ENCODE measurements around the gene ZNF771. TPM values are rescaled to one million over a fixed set of nuclear protein-coding genes. Genes with fewer than 3 reads are reported as not detected.

The ZNF771 gene
- total and polyA plus RNA-seq, 2 donors (not counting 3 experiments of a cell fraction or from before 2014, with no cell fraction given), result 11.7 to 16.8 TPM

DNA sequence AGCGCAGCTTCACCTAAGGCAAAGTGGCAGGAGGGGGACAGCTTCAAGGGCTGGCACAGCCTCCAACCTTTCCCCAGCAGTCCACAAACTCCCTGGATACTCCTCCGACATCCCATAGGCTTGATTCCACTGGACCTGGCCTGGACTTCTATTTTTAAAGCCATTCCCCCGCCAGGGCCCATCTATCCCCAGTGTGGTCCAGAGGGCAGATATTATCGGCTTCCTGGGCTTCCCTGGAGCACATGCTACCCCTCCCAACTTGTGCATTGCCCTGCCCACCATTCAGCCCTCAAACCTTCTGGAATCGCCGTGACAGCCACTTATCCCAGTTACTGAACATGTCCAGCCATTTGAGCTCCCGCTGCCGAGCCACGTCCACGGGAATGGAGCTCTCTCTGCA lies 42.2 kb upstream of the ZNF771 start:
- Histone ChIP-seq H3K4me3 (replicated peaks in 1 of 3; ENCODE audit: insufficient read depth in 1 of 3, low read depth in 1 of 3, low read length in 3 of 3) (no peak overlapping the region), H3K36me3 (ENCODE audit: control insufficient read depth in 2 of 2, extremely low read depth in 1 of 2, insufficient read depth in 2 of 2, low read length in 2 of 2) (peaks cover 6 to 12% of the 10 kb centered on the region in 2 experiments), H3K27me3 (ENCODE audit: control insufficient read depth in 2 of 2, insufficient read depth in 2 of 2, low read length in 2 of 2) (no peaks in the 10 kb centered on the region), H3K9ac (replicated peaks; ENCODE audit: extremely low read depth, insufficient read depth, low read length) (no peak overlapping the region), H3K4me2 (ENCODE audit: insufficient read depth, low read length) (no peak overlapping the region), H3K9me3 (replicated peaks; ENCODE audit: control insufficient read depth, insufficient read depth, low read length) (no peaks in the 10 kb centered on the region), H3K27ac (ENCODE audit: insufficient read depth, low read depth, low read length) (no peak overlapping the region), H4K20me1 (replicated peaks; ENCODE audit: control insufficient read depth, extremely low read depth, insufficient read depth, low read length) (no peaks in the 10 kb centered on the region), H2AFZ (ENCODE audit: low read depth, low read length) (no peak overlapping the region), H3K79me2 (ENCODE audit: control insufficient read depth, insufficient read depth, low read length) (peaks cover 77% of the 10 kb centered on the region), H3K4me1 (ENCODE audit: control insufficient read depth, extremely low read depth, insufficient read depth, low read length) (peaks cover 19% of the 10 kb centered on the region), H3K9me1 (replicated peaks; ENCODE audit: control insufficient read depth, extremely low read depth, insufficient read depth, low read length) (no peaks in the 10 kb centered on the region)
- no peak for FAIRE-seq
- POLR2A ChIA-PET, result no interaction called here
- dilution Hi-C loops (cut with MboI; ENCODE audit: extremely low pct_ligation_motif_present, low sequenced_read_pairs) (no loop called here), intact Hi-C loops (cut with micrococcal nuclease) (no loop called here)
- BruUV-seq (replicated peaks), result no TSS peak
- DNase-seq (ENCODE audit: low read depth, low spot score), result no peak
- CTCF ChIA-PET, result interaction anchor here (1.6 to 2.1 kb wide), 2 partner anchors 233 to 273 kb away, joined by 5 to 7 read pairs; partner anchors contain the start of gene TBX6
- TF ChIP-seq JUN (IDR thresholded peaks at IDR 0.05; ENCODE audit: borderline replicate concordance, insufficient read depth, insufficient read length, low read depth), result no peak
- TF ChIP-seq, protein P1, sequence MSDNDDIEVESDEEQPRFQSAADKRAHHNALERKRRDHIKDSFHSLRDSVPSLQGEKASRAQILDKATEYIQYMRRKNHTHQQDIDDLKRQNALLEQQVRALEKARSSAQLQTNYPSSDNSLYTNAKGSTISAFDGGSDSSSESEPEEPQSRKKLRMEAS (IDR thresholded peaks at IDR 0.05; ENCODE audit: insufficient read depth, insufficient read length), result no peak
- TF ChIP-seq MYC (IDR thresholded peaks at IDR 0.05; ENCODE audit: low read depth, low read length), result no peak
- TF ChIP-seq POLR2AphosphoS5 (IDR thresholded peaks at IDR 0.05; ENCODE audit: insufficient read depth, low read depth, low read length), result no peak
- no peak for TF ChIP-seq EZH2 (IDR thresholded peaks at IDR 0.05; ENCODE audit: borderline replicate concordance, low read depth, low read length, severe bottlenecking)
- TF ChIP-seq FOS (IDR thresholded peaks at IDR 0.05; ENCODE audit: borderline replicate concordance, insufficient read depth, low read length), result no peak
- TF ChIP-seq GATA2 (IDR thresholded peaks at IDR 0.05; ENCODE audit: insufficient read depth, insufficient read length, low read depth, low read length), result no peak
- no peak for TF ChIP-seq POLR2A (IDR thresholded peaks at IDR 0.05; ENCODE audit: low read depth, low read length)
- TF ChIP-seq, protein P2, sequence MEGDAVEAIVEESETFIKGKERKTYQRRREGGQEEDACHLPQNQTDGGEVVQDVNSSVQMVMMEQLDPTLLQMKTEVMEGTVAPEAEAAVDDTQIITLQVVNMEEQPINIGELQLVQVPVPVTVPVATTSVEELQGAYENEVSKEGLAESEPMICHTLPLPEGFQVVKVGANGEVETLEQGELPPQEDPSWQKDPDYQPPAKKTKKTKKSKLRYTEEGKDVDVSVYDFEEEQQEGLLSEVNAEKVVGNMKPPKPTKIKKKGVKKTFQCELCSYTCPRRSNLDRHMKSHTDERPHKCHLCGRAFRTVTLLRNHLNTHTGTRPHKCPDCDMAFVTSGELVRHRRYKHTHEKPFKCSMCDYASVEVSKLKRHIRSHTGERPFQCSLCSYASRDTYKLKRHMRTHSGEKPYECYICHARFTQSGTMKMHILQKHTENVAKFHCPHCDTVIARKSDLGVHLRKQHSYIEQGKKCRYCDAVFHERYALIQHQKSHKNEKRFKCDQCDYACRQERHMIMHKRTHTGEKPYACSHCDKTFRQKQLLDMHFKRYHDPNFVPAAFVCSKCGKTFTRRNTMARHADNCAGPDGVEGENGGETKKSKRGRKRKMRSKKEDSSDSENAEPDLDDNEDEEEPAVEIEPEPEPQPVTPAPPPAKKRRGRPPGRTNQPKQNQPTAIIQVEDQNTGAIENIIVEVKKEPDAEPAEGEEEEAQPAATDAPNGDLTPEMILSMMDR (IDR thresholded peaks at IDR 0.05; ENCODE audit: extremely low read depth in 1 of 2, insufficient read depth in 1 of 2, low read depth in 1 of 2, low read length in 2 of 2), result no peak

All from endothelial cell of umbilical vein (primary cell).